Heart right ventricle (tissue), 16 donors: ENCODE measurements around the gene HOXD1. TPM values are rescaled to one million over a fixed set of nuclear protein-coding genes. Genes with fewer than 3 reads are reported as not detected.

Experiments
- ATAC-seq, 8 donors: fragments of 200-7000 bp; cut with Tn5 transposase; one replicate each; pipeline ENCODE4 v1.9.1; 2020; ENCODE audit warnings: mild to moderate bottlenecking in 8 of 8, moderate library complexity in 8 of 8, moderate number of reproducible peaks in 1 of 8
- DNase-seq, 2 donors: peaks; one replicate each; pipeline ENCODE4 v3.0.0-alpha.2; 2020
- H3K27ac ChIP-seq, 10 donors: fragments of 200-600 bp; sonication (generic) in 2 of 10; one replicate each; pipeline versions ENCODE4 v1.5.0 to v1.8.0; 2020 to 2022; ENCODE audit warnings: mild to moderate bottlenecking in 3 of 10
- H3K27me3 ChIP-seq, 7 donors: fragments of 200-600 bp; one replicate each; pipeline ENCODE4 v1.8.0; 2021 to 2022; ENCODE audit warnings: mild to moderate bottlenecking in 2 of 7
- H3K36me3 ChIP-seq, 9 donors: fragments of 200-600 bp; sonication (generic) in 1 of 9; one replicate each; pipeline versions ENCODE4 v1.5.0 to v1.8.0; 2020 to 2022; ENCODE audit warnings: mild to moderate bottlenecking in 2 of 9
- H3K4me1 ChIP-seq, 9 donors: fragments of 200-600 bp; sonication (generic) in 1 of 9; one replicate each; pipeline versions ENCODE4 v1.5.0 to v1.8.0; 2020 to 2022; ENCODE audit warnings: mild to moderate bottlenecking in 4 of 9
- H3K4me3 ChIP-seq, 10 donors: fragments of 200-600 bp; sonication (generic) in 2 of 10; one replicate each; pipeline versions ENCODE4 v1.5.0 to v1.8.0; 2020 to 2022; ENCODE audit warnings: mild to moderate bottlenecking in 7 of 10, moderate library complexity in 2 of 10
- H3K9me3 ChIP-seq, 11 donors: fragments of 200-600 bp in 10 of 11; sonication (generic) in 2 of 11; one replicate each; pipeline versions ENCODE4 v1.5.0 to v1.8.0; 2013 to 2022; ENCODE audit warnings: mild to moderate bottlenecking in 2 of 11, control low read depth in 1 of 11, moderate library complexity in 1 of 11
- CTCF ChIP-seq, 9 donors: fragments of 200-600 bp; sonication (generic) in 2 of 9; IDR thresholded peaks; one replicate each; pipeline versions ENCODE4 v1.5.0 to v1.8.0; 2021 to 2022; ENCODE audit warnings: antibody characterized with exemption in 9 of 9, mild to moderate bottlenecking in 5 of 9, moderate library complexity in 1 of 9
- WGBS, 2 donors: extraction: QIAGEN DNeasy Blood & Tissue Kit; methylation state at CpG; one replicate each; pipeline ENCODE4 v1.1.7; 2013; ENCODE audit warnings: inconsistent platforms in 1 of 2; 5-methylcytosine and 5-hydroxymethylcytosine counted together
- intact Hi-C, 10 donors: fragments of 100-400 bp; cut with DNase I; formaldehyde crosslinking; loops; one replicate each; pipeline versions ENCODE4 v1.11.1 to v1.14.2; 2022
- polyA plus RNA-seq, 2 donors: library from polyadenylated mRNA; stranded (reverse); fragments of 200-250 nt; gene quantifications; one replicate each; pipeline ENCODE4 v1.2.3, GENCODE V29; 2013
- total RNA-seq, 10 donors: library from RNA; stranded (reverse); fragmentation: NEBNext Ultra II Directional in 3 of 10; extraction: Animal tissue kit (Norgen Biotek cat#: 25700) in 3 of 10; gene quantifications; one replicate each; pipeline versions ENCODE4 v1.2.1 to v1.2.4, GENCODE V29; 2021 to 2023
- donor health status: Arrhythmogenic right ventricular cardiomyopathy.
- donor health status: ischemic (EF 13 %, LVEDD 7.1; RV severe dilation, severe dysfunction).
- donor health status: healthy with polysubstance abuse.
- donor health status: DM: no; HTN: yes; CAD: no.
- donor health status: DM: no; HTN: no; CAD: no.
- donor health status: ischemic (EF 25% LVEDD 6.9; RV normal size, moderate dysfunction).
- donor health status: ischemic (EF 25% LVEDD 5.7; RV mildly dilated, moderate dysfunction).
- donor health status: healthy.
- donor health status: DM: yes; HTN: yes; CAD: no.
- donor health status: Ischemic cardiomyopathy.
- donor health status: ischemic (EF 35%, LVEDD 5.7; RV mildly dilated, moderate dysfunction).
- donor health status: nonischemic (EF 11% LVEDD 7.7; RV severe dilation, severe dysfunction).
- donor health status: DM: yes; HTN: yes; CAD: no.
- donor health status: PGD.
- donor health status: ischemic (EF 29% LVEDD 5.4; RV normal size, mild dysfunction).
- donor health status: nonischemic (EF 23%, LVEDD 6.1; RV moderate dilation, normal function).

Gene HOXD1
- total and polyA plus RNA-seq, 12 donors = 0.03 to 0.23 (median 0.17) TPM; not detected in 8

- intact Hi-C loops = no loop called here
- Histone ChIP-seq H3K27ac (no peak overlapping the region), H3K36me3 (no peaks in the 10 kb centered on the region), H3K9me3 (no peaks in the 10 kb centered on the region), H3K27me3 (peaks cover 0 to 8% (median 0%) of the 10 kb centered on the region in 7 donors), H3K4me1 (peaks cover 0 to 11% (median 0%) of the 10 kb centered on the region in 9 donors), H3K4me3 (no peak overlapping the region)
- DNase-seq (no peak), ATAC-seq (no peak)
- no peak for TF ChIP-seq CTCF (IDR thresholded peaks at IDR 0.05)
- 77 to 90% methylated on average over 1 of the region's 1 CpG for WGBS, 2 donors
Observed at GRCh38 chr2:176211110-176211509, 22.6 kb downstream of the HOXD1 start.

GRCh38 chr2:176212276-176212675, 23.8 kb downstream of the HOXD1 start:
- no peak for TF ChIP-seq CTCF (IDR thresholded peaks at IDR 0.05)
- Histone ChIP-seq H3K4me3 (no peak overlapping the region), H3K27ac (no peak overlapping the region), H3K4me1 (peaks cover 0 to 11% (median 0%) of the 10 kb centered on the region in 9 donors), H3K9me3 (no peaks in the 10 kb centered on the region), H3K27me3 (peaks cover 0 to 8% (median 0%) of the 10 kb centered on the region in 7 donors), H3K36me3 (no peaks in the 10 kb centered on the region)
- DNase-seq (no peak), ATAC-seq (peak in 1 of 8 donors; percentile 39)
- intact Hi-C loops = no loop called here

- peaks cover 0 to 11% (median 0%) of the 10 kb centered on the region in 9 donors for H3K4me1 ChIP-seq
- ATAC-seq (no peak), DNase-seq (no peak)
- no peaks in the 10 kb centered on the region for H3K36me3 ChIP-seq
- no peak overlapping the region for H3K4me3 ChIP-seq
- intact Hi-C loops = no loop called here
- no peak overlapping the region for H3K27ac ChIP-seq
- 63 to 64% methylated on average over 1 of the region's 1 CpG for WGBS, 2 donors
- H3K27me3 ChIP-seq = peaks cover 0 to 8% (median 0%) of the 10 kb centered on the region in 7 donors
- peaks cover 0 to 2% (median 0%) of the 10 kb centered on the region in 11 donors for H3K9me3 ChIP-seq
- TF ChIP-seq CTCF (IDR thresholded peaks at IDR 0.05) = no peak
Observed at GRCh38 chr2:176213406-176213805, 24.9 kb downstream of the HOXD1 start.

- Histone ChIP-seq H3K4me3 (no peak overlapping the region), H3K27me3 (peaks cover 0 to 79% (median 51%) of the 10 kb centered on the region in 7 donors), H3K36me3 (no peaks in the 10 kb centered on the region), H3K9me3 (no peaks in the 10 kb centered on the region), H3K27ac (no peak overlapping the region), H3K4me1 (no peaks in the 10 kb centered on the region)
- ATAC-seq (no peak), DNase-seq (no peak)
- 82 to 90% methylated on average over 2 of the region's 2 CpGs for WGBS, 2 donors
- no peak for TF ChIP-seq CTCF (IDR thresholded peaks at IDR 0.05)
- intact Hi-C loops = no loop called here
Observed at GRCh38 chr2:176227874-176228273, 39.4 kb downstream of the HOXD1 start.
